Measurements from ENCODE around the gene LARP1. TPM values are rescaled to one million over a fixed set of nuclear protein-coding genes. Genes with fewer than 3 reads are reported as not detected.

The LARP1 gene
- total and polyA plus RNA-seq, 10 of the 15 experiments (the other 5 are each of a cell fraction or from before 2014, with no cell fraction given) = 22.6 to 227 (median 60.8) TPM

DNA sequence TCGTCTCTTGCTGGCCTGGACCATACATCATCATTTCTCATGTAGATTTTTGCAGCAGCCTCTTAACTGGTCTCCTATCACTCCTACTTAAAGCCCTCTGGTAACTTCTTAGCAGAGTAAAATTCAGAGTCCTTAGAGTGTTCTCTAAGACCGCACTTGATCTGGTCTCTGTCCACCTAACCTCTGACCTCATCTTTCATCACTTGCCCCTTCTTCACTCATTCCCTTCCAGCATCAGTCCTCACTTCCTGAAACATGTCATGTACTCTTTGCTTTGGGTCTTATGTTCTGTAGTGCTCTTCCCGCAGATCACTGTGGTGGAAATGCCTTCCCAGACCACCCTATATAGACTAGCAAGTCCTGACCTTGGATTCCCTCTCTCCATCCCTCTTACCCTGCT, 9.8 kb downstream of the LARP1 start:
- intact Hi-C loops (cut with micrococcal nuclease; ENCODE audit: unreplicated experiment) = no loop called here
- no peak overlapping the region for H3K4me2 ChIP-seq (ENCODE audit: control insufficient read depth, insufficient read depth)
- no peaks in the 10 kb centered on the region for H3K9me3 ChIP-seq (replicated peaks; ENCODE audit: control insufficient read depth, insufficient read depth, low read length)
- no peak overlapping the region for H2AFZ ChIP-seq (ENCODE audit: control insufficient read depth, low read depth, low read length)
- SMC1A ChIA-PET (ENCODE audit: uncharacterized antibody, unreplicated experiment) = no interaction called here
- H3K36me3 ChIP-seq (ENCODE audit: control insufficient read depth in 2 of 2, insufficient read depth in 2 of 2, low read length in 1 of 2) = peaks cover 2 to 5% of the 10 kb centered on the region in 2 experiments; a peak in 3 of 4 replicates
- RAD21 ChIA-PET (ENCODE audit: unreplicated experiment) = no interaction called here
- POLR2A ChIA-PET = interaction anchor here (0.7 kb wide), 1 partner anchor 352 kb away, joined by 7 read pairs; no protein-coding TSS in a partner anchor
- DNase-seq (ENCODE audit: low read depth, low spot score) = no peak
- peaks cover 96% of the 10 kb centered on the region for H3K79me2 ChIP-seq (ENCODE audit: control insufficient read depth, insufficient read depth, low read length)
- H3K9ac ChIP-seq (ENCODE audit: control insufficient read depth, insufficient read depth, low read length) = no peak overlapping the region
- CTCF ChIA-PET = interaction anchor here (0.6 kb wide), 1 partner anchor 79 kb away, joined by 4 read pairs; no protein-coding TSS in a partner anchor
- in situ Hi-C loops (cut with MboI) = no loop called here
- peaks cover 14% of the 10 kb centered on the region for H4K20me1 ChIP-seq (ENCODE audit: control insufficient read depth, insufficient read depth)
- WGBS (ENCODE audit: insufficient coverage, insufficient replicate concordance, low lambda C conversion rate, missing lambda C conversion rate) = 47% methylated on average over 3 of the region's 3 CpGs
- ATAC-seq = no peak
- no peaks in the 10 kb centered on the region for H3K27me3 ChIP-seq (replicated peaks in 1 of 2; ENCODE audit: control insufficient read depth in 2 of 2, insufficient read depth in 2 of 2, low read length in 1 of 2)
- no peak overlapping the region for H3K4me3 ChIP-seq
- peaks cover 61% of the 10 kb centered on the region for H3K4me1 ChIP-seq (ENCODE audit: control insufficient read depth, insufficient read depth, low read length)
- no peak for FAIRE-seq
- H3K27ac ChIP-seq (ENCODE audit: control insufficient read depth, insufficient read depth) = no peak overlapping the region
- no TSS peak for BruUV-seq (replicated peaks)
- TF ChIP-seq WRNIP1 (IDR thresholded peaks at IDR 0.05; ENCODE audit: borderline replicate concordance, low read depth, low read length) (no peak), MEF2B (IDR thresholded peaks at IDR 0.05; ENCODE audit: partially characterized antibody, poor library complexity, severe bottlenecking) (no peak), YBX1 (IDR thresholded peaks at IDR 0.05) (no peak), NR2C2 (IDR thresholded peaks at IDR 0.05; ENCODE audit: borderline replicate concordance, control insufficient read depth, insufficient read length, low read depth) (no peak), HCFC1 (IDR thresholded peaks at IDR 0.05; ENCODE audit: low read length) (no peak), BRCA1 (IDR thresholded peaks at IDR 0.05; ENCODE audit: low read depth, low read length) (no peak), ESRRA (IDR thresholded peaks at IDR 0.05; ENCODE audit: low read length) (no peak), SIN3A (IDR thresholded peaks at IDR 0.05; ENCODE audit: low read depth, low read length) (no peak), KLF5 (IDR thresholded peaks at IDR 0.05; ENCODE audit: partially characterized antibody) (no peak), MYB (IDR thresholded peaks at IDR 0.05; ENCODE audit: borderline replicate concordance, low read depth, low read length) (no peak)
- TF ChIP-seq, protein P1, sequence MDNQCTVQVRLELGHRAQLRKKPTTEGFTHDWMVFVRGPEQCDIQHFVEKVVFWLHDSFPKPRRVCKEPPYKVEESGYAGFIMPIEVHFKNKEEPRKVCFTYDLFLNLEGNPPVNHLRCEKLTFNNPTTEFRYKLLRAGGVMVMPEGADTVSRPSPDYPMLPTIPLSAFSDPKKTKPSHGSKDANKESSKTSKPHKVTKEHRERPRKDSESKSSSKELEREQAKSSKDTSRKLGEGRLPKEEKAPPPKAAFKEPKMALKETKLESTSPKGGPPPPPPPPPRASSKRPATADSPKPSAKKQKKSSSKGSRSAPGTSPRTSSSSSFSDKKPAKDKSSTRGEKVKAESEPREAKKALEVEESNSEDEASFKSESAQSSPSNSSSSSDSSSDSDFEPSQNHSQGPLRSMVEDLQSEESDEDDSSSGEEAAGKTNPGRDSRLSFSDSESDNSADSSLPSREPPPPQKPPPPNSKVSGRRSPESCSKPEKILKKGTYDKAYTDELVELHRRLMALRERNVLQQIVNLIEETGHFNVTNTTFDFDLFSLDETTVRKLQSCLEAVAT (IDR thresholded peaks at IDR 0.05) = no peak
- TF ChIP-seq, protein P2, sequence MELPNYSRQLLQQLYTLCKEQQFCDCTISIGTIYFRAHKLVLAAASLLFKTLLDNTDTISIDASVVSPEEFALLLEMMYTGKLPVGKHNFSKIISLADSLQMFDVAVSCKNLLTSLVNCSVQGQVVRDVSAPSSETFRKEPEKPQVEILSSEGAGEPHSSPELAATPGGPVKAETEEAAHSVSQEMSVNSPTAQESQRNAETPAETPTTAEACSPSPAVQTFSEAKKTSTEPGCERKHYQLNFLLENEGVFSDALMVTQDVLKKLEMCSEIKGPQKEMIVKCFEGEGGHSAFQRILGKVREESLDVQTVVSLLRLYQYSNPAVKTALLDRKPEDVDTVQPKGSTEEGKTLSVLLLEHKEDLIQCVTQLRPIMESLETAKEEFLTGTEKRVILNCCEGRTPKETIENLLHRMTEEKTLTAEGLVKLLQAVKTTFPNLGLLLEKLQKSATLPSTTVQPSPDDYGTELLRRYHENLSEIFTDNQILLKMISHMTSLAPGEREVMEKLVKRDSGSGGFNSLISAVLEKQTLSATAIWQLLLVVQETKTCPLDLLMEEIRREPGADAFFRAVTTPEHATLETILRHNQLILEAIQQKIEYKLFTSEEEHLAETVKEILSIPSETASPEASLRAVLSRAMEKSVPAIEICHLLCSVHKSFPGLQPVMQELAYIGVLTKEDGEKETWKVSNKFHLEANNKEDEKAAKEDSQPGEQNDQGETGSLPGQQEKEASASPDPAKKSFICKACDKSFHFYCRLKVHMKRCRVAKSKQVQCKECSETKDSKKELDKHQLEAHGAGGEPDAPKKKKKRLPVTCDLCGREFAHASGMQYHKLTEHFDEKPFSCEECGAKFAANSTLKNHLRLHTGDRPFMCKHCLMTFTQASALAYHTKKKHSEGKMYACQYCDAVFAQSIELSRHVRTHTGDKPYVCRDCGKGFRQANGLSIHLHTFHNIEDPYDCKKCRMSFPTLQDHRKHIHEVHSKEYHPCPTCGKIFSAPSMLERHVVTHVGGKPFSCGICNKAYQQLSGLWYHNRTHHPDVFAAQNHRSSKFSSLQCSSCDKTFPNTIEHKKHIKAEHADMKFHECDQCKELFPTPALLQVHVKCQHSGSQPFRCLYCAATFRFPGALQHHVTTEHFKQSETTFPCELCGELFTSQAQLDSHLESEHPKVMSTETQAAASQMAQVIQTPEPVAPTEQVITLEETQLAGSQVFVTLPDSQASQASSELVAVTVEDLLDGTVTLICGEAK (IDR thresholded peaks at IDR 0.05; ENCODE audit: borderline replicate concordance) = no peak
- TF ChIP-seq, protein P3, sequence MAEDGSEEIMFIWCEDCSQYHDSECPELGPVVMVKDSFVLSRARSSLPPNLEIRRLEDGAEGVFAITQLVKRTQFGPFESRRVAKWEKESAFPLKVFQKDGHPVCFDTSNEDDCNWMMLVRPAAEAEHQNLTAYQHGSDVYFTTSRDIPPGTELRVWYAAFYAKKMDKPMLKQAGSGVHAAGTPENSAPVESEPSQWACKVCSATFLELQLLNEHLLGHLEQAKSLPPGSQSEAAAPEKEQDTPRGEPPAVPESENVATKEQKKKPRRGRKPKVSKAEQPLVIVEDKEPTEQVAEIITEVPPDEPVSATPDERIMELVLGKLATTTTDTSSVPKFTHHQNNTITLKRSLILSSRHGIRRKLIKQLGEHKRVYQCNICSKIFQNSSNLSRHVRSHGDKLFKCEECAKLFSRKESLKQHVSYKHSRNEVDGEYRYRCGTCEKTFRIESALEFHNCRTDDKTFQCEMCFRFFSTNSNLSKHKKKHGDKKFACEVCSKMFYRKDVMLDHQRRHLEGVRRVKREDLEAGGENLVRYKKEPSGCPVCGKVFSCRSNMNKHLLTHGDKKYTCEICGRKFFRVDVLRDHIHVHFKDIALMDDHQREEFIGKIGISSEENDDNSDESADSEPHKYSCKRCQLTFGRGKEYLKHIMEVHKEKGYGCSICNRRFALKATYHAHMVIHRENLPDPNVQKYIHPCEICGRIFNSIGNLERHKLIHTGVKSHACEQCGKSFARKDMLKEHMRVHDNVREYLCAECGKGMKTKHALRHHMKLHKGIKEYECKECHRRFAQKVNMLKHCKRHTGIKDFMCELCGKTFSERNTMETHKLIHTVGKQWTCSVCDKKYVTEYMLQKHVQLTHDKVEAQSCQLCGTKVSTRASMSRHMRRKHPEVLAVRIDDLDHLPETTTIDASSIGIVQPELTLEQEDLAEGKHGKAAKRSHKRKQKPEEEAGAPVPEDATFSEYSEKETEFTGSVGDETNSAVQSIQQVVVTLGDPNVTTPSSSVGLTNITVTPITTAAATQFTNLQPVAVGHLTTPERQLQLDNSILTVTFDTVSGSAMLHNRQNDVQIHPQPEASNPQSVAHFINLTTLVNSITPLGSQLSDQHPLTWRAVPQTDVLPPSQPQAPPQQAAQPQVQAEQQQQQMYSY (CRISPR knock-in tag; IDR thresholded peaks at IDR 0.05) = no peak
- TF ChIP-seq, protein P4, sequence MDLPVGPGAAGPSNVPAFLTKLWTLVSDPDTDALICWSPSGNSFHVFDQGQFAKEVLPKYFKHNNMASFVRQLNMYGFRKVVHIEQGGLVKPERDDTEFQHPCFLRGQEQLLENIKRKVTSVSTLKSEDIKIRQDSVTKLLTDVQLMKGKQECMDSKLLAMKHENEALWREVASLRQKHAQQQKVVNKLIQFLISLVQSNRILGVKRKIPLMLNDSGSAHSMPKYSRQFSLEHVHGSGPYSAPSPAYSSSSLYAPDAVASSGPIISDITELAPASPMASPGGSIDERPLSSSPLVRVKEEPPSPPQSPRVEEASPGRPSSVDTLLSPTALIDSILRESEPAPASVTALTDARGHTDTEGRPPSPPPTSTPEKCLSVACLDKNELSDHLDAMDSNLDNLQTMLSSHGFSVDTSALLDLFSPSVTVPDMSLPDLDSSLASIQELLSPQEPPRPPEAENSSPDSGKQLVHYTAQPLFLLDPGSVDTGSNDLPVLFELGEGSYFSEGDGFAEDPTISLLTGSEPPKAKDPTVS (IDR thresholded peaks at IDR 0.05; ENCODE audit: low read depth, low read length) = no peak

Measured in GM12878 (cell line).